ENCODE results near the gene E2F7.

The E2F7 gene

GRCh38 chr12:77025782-77026314, 39.5 kb downstream of the E2F7 start:
- Histone ChIP-seq H3K4me3 (ENCODE audit: insufficient read depth, low read depth, low read length, poor library complexity, severe bottlenecking) (no peak overlapping the region), H3K27ac (ENCODE audit: insufficient read depth, low read length, poor library complexity, severe bottlenecking) (no peak overlapping the region), H3K27me3 (replicated peaks; ENCODE audit: control insufficient read depth, insufficient read depth, low read length, poor library complexity, severe bottlenecking) (no peaks in the 10 kb centered on the region), H3K36me3 (ENCODE audit: control insufficient read depth, insufficient read depth, low read length) (no peaks in the 10 kb centered on the region), H3K4me1 (ENCODE audit: control insufficient read depth, insufficient read depth, low read length, poor library complexity, severe bottlenecking) (no peaks in the 10 kb centered on the region), H3K9me3 (ENCODE audit: control insufficient read depth, low read length) (no peaks in the 10 kb centered on the region)
- no peak for DNase-seq

- DNase-seq: no peak
- no peaks in the 10 kb centered on the region for H3K9me3 ChIP-seq (ENCODE audit: control insufficient read depth, low read length)
- H3K27ac ChIP-seq (ENCODE audit: insufficient read depth, low read length, poor library complexity, severe bottlenecking): no peak overlapping the region
- H3K36me3 ChIP-seq (ENCODE audit: control insufficient read depth, insufficient read depth, low read length): no peaks in the 10 kb centered on the region
- no peaks in the 10 kb centered on the region for H3K27me3 ChIP-seq (replicated peaks; ENCODE audit: control insufficient read depth, insufficient read depth, low read length, poor library complexity, severe bottlenecking)
- no peak overlapping the region for H3K4me3 ChIP-seq (ENCODE audit: insufficient read depth, low read depth, low read length, poor library complexity, severe bottlenecking)
- no peaks in the 10 kb centered on the region for H3K4me1 ChIP-seq (ENCODE audit: control insufficient read depth, insufficient read depth, low read length, poor library complexity, severe bottlenecking)
These were observed 41.9 kb downstream of the E2F7 start for GRCh38 chr12:77023501-77023900.

- Histone ChIP-seq H3K27me3 (replicated peaks; ENCODE audit: control insufficient read depth, insufficient read depth, low read length, poor library complexity, severe bottlenecking) (no peaks in the 10 kb centered on the region), H3K27ac (ENCODE audit: insufficient read depth, low read length, poor library complexity, severe bottlenecking) (no peak overlapping the region), H3K4me3 (ENCODE audit: insufficient read depth, low read depth, low read length, poor library complexity, severe bottlenecking) (no peak overlapping the region), H3K36me3 (ENCODE audit: control insufficient read depth, insufficient read depth, low read length) (no peaks in the 10 kb centered on the region), H3K9me3 (ENCODE audit: control insufficient read depth, low read length) (no peaks in the 10 kb centered on the region), H3K4me1 (ENCODE audit: control insufficient read depth, insufficient read depth, low read length, poor library complexity, severe bottlenecking) (no peaks in the 10 kb centered on the region)
- DNase-seq: no peak
These were observed 45.4 kb downstream of the E2F7 start for GRCh38 chr12:77019920-77020319.

- Histone ChIP-seq H3K36me3 (ENCODE audit: control insufficient read depth, insufficient read depth, low read length) (no peaks in the 10 kb centered on the region), H3K9me3 (ENCODE audit: control insufficient read depth, low read length) (no peaks in the 10 kb centered on the region), H3K4me1 (ENCODE audit: control insufficient read depth, insufficient read depth, low read length, poor library complexity, severe bottlenecking) (no peaks in the 10 kb centered on the region), H3K27me3 (replicated peaks; ENCODE audit: control insufficient read depth, insufficient read depth, low read length, poor library complexity, severe bottlenecking) (no peaks in the 10 kb centered on the region), H3K4me3 (ENCODE audit: insufficient read depth, low read depth, low read length, poor library complexity, severe bottlenecking) (no peak overlapping the region), H3K27ac (ENCODE audit: insufficient read depth, low read length, poor library complexity, severe bottlenecking) (no peak overlapping the region)
- DNase-seq: no peak
These were observed 48.8 kb downstream of the E2F7 start for GRCh38 chr12:77016606-77017005.

GRCh38 chr12:77013091-77013490, 52.3 kb downstream of the E2F7 start:
- H3K27me3 ChIP-seq (replicated peaks; ENCODE audit: control insufficient read depth, insufficient read depth, low read length, poor library complexity, severe bottlenecking): no peaks in the 10 kb centered on the region
- no peak for DNase-seq
- H3K27ac ChIP-seq (ENCODE audit: insufficient read depth, low read length, poor library complexity, severe bottlenecking): no peak overlapping the region
- no peak overlapping the region for H3K4me3 ChIP-seq (ENCODE audit: insufficient read depth, low read depth, low read length, poor library complexity, severe bottlenecking)
- H3K4me1 ChIP-seq (ENCODE audit: control insufficient read depth, insufficient read depth, low read length, poor library complexity, severe bottlenecking): no peaks in the 10 kb centered on the region
- no peaks in the 10 kb centered on the region for H3K36me3 ChIP-seq (ENCODE audit: control insufficient read depth, insufficient read depth, low read length)
- H3K9me3 ChIP-seq (ENCODE audit: control insufficient read depth, low read length): no peaks in the 10 kb centered on the region

- Histone ChIP-seq H3K36me3 (ENCODE audit: control insufficient read depth, insufficient read depth, low read length) (no peaks in the 10 kb centered on the region), H3K4me1 (ENCODE audit: control insufficient read depth, insufficient read depth, low read length, poor library complexity, severe bottlenecking) (no peaks in the 10 kb centered on the region), H3K27ac (ENCODE audit: insufficient read depth, low read length, poor library complexity, severe bottlenecking) (no peak overlapping the region), H3K4me3 (ENCODE audit: insufficient read depth, low read depth, low read length, poor library complexity, severe bottlenecking) (no peak overlapping the region), H3K9me3 (ENCODE audit: control insufficient read depth, low read length) (no peaks in the 10 kb centered on the region), H3K27me3 (replicated peaks; ENCODE audit: control insufficient read depth, insufficient read depth, low read length, poor library complexity, severe bottlenecking) (no peaks in the 10 kb centered on the region)
- peak; percentile 7 to 36 (median 11) for DNase-seq
These were observed 54.4 kb downstream of the E2F7 start for GRCh38 chr12:77010691-77011548.

GRCh38 chr12:77007476-77007875, 57.9 kb downstream of the E2F7 start:
- Histone ChIP-seq H3K36me3 (ENCODE audit: control insufficient read depth, insufficient read depth, low read length) (no peaks in the 10 kb centered on the region), H3K27me3 (replicated peaks; ENCODE audit: control insufficient read depth, insufficient read depth, low read length, poor library complexity, severe bottlenecking) (no peaks in the 10 kb centered on the region), H3K27ac (ENCODE audit: insufficient read depth, low read length, poor library complexity, severe bottlenecking) (no peak overlapping the region), H3K4me3 (ENCODE audit: insufficient read depth, low read depth, low read length, poor library complexity, severe bottlenecking) (no peak overlapping the region), H3K4me1 (ENCODE audit: control insufficient read depth, insufficient read depth, low read length, poor library complexity, severe bottlenecking) (no peaks in the 10 kb centered on the region), H3K9me3 (ENCODE audit: control insufficient read depth, low read length) (no peaks in the 10 kb centered on the region)
- DNase-seq: no peak

GRCh38 chr12:77005611-77006098, 59.7 kb downstream of the E2F7 start:
- Histone ChIP-seq H3K4me1 (ENCODE audit: control insufficient read depth, insufficient read depth, low read length, poor library complexity, severe bottlenecking) (no peaks in the 10 kb centered on the region), H3K4me3 (ENCODE audit: insufficient read depth, low read depth, low read length, poor library complexity, severe bottlenecking) (no peak overlapping the region), H3K27me3 (replicated peaks; ENCODE audit: control insufficient read depth, insufficient read depth, low read length, poor library complexity, severe bottlenecking) (no peaks in the 10 kb centered on the region), H3K27ac (ENCODE audit: insufficient read depth, low read length, poor library complexity, severe bottlenecking) (no peak overlapping the region), H3K9me3 (ENCODE audit: control insufficient read depth, low read length) (no peaks in the 10 kb centered on the region), H3K36me3 (ENCODE audit: control insufficient read depth, insufficient read depth, low read length) (no peaks in the 10 kb centered on the region)
- DNase-seq: no peak

GRCh38 chr12:77003914-77004313, 61.5 kb downstream of the E2F7 start:
- no peaks in the 10 kb centered on the region for H3K27me3 ChIP-seq (replicated peaks; ENCODE audit: control insufficient read depth, insufficient read depth, low read length, poor library complexity, severe bottlenecking)
- H3K9me3 ChIP-seq (ENCODE audit: control insufficient read depth, low read length): no peaks in the 10 kb centered on the region
- no peaks in the 10 kb centered on the region for H3K4me1 ChIP-seq (ENCODE audit: control insufficient read depth, insufficient read depth, low read length, poor library complexity, severe bottlenecking)
- H3K4me3 ChIP-seq (ENCODE audit: insufficient read depth, low read depth, low read length, poor library complexity, severe bottlenecking): no peak overlapping the region
- H3K36me3 ChIP-seq (ENCODE audit: control insufficient read depth, insufficient read depth, low read length): no peaks in the 10 kb centered on the region
- H3K27ac ChIP-seq (ENCODE audit: insufficient read depth, low read length, poor library complexity, severe bottlenecking): no peak overlapping the region
- DNase-seq: no peak

GRCh38 chr12:77003246-77003645, 62.1 kb downstream of the E2F7 start:
- no peaks in the 10 kb centered on the region for H3K4me1 ChIP-seq (ENCODE audit: control insufficient read depth, insufficient read depth, low read length, poor library complexity, severe bottlenecking)
- no peak for DNase-seq
- H3K27ac ChIP-seq (ENCODE audit: insufficient read depth, low read length, poor library complexity, severe bottlenecking): no peak overlapping the region
- no peaks in the 10 kb centered on the region for H3K9me3 ChIP-seq (ENCODE audit: control insufficient read depth, low read length)
- H3K36me3 ChIP-seq (ENCODE audit: control insufficient read depth, insufficient read depth, low read length): no peaks in the 10 kb centered on the region
- H3K4me3 ChIP-seq (ENCODE audit: insufficient read depth, low read depth, low read length, poor library complexity, severe bottlenecking): no peak overlapping the region
- no peaks in the 10 kb centered on the region for H3K27me3 ChIP-seq (replicated peaks; ENCODE audit: control insufficient read depth, insufficient read depth, low read length, poor library complexity, severe bottlenecking)

Measured in effector memory CD4-positive, alpha-beta T cell (primary cell).